GM19023 (cell line): ENCODE data around the gene NRIP1.
"Not testable (repeated sequence)": the region's sequence is repeated elsewhere in the genome, so short reads cannot be mapped to it uniquely, and the experiment has no call there.

Experiments
- ATAC-seq: cut with Tn5 transposase; IDR thresholded peaks from one replicate; pipeline ENCODE4 v1.9.1; 2021; ENCODE audit warnings: mild to moderate bottlenecking, moderate library complexity; ENCODE audit not compliant: unreplicated experiment

NRIP1 gene

DNA sequence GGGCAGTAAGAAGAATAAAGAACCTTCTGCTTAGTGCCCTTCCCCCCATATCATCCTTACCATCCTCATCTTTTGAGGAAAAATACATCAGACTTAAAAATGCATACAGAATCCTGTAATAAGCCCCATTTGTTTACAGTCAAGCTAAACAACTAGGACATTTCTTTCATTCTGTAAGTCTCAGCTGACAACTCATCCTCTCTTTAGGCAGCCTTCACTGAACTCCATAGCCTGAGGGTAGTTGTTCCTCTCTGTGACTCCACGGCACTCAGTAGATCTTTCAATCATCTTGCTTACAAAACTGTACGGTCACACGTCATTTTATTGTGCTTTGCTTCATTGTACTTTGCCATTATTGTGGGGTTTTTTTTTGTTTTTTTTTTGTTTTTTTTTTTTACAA lies 82.5 kb downstream of the NRIP1 start:
- ATAC-seq = no peak

DNA sequence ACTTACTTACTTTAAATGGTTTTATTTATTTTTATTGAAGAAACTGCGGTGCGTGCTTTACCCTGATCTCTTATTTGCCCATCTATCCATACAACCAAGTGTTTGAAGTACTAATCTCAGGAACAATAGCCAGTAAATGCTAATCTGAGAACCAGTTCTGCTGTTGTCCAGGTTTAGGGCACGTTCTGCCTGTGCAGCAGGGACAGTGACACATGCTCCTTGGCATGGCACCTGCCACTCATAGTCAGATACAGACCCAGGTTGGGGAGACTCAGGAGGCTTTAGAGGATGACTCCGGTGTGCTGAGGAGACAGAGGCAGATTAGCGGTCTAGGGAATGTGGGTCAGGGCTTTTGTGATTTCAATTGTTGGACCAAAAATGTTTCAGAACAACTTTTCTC lies 83.6 kb downstream of the NRIP1 start:
- no peak for ATAC-seq

DNA sequence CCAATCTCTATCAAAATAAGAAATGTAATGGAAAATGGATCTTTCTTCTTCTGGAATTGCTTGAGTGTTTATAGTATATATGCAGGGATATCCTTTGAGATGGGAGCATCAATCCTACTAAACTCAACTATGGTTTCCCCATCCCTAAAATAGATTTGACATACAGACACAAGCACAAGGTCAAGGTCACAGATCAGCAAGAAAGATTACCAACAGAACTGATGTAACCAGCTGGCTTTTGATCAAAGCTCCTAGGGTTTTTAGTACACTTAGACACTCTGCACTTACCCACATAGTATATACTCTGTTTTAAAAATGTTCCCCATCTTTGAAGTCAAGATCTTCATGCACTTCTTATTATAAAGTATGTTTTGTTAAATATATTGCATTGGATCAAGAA lies 85.5 kb downstream of the NRIP1 start:
- ATAC-seq = no peak

DNA sequence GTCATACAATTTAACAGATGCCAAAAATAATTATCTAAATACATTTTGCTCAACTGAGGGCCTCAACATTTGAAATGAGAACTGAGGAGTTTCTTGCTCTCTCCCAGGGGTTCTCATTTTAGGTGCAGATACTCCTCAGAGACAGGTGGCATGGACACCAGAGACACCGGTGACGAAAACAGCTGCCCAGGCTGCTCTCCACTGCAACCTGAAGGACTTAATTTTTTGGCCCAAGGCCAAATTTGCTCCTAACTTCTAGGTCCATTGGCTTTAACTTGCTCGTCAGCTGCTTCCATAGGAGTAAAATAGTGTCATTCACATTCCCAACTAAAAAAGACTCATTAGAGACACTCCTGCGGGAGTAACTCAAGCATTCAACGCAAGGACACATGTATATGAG lies 87.0 kb downstream of the NRIP1 start:
- ATAC-seq = no peak

DNA sequence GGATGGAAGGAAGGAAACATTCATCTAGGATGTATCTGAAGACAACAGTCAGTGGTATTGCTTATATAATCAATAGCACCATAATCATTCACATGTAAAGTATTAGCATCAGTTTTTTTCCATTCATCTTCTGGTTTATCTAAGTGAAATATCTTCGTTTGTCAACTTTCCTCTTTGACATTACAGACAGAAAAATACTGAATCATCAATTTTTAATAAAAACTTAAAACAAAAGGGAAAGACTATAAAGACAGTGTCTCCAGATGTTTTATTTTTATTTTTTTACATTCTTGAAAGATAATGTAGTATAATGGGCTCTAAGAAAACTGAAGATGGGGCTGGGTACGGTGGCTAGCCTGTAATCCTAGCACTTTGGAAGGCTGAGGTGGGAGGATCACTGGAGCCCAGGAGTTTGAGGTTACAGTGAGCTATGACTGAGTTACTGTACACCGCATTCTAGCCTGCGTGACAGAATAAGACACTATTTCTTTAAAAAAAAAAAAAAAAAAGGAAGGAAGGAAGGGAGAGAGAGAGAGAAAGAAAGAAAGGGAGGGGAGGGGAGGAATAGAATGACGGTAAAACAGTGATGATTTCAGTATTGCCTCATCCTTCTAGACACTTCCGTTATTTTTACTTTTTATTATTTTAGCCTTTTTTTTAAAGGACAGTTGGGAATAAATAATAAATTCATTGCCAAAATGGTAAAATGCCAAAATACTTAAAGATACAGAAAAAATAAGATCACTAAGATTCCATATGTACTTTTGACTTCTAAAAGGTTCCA lies 89.5 kb downstream of the NRIP1 start:
- no peak for ATAC-seq

DNA sequence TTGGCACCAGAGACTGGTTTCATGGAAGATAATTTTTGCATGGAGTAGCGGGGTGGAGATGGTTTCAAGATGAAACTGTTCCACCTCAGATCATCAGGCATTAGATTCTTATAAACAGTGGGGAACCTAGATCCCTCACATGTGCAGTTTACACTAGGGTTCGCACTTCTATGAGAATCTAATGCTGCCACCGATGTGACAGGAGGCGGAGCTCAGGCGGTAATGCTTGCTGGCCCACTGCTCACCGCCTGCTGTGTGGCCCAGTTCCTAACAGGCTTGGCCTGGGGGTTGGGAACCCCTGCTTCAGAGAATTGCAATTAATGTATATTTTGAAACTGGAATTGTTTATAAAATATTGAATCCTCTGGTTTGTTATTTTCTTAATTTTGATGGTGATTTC lies 92.1 kb downstream of the NRIP1 start:
- ATAC-seq = no peak

DNA sequence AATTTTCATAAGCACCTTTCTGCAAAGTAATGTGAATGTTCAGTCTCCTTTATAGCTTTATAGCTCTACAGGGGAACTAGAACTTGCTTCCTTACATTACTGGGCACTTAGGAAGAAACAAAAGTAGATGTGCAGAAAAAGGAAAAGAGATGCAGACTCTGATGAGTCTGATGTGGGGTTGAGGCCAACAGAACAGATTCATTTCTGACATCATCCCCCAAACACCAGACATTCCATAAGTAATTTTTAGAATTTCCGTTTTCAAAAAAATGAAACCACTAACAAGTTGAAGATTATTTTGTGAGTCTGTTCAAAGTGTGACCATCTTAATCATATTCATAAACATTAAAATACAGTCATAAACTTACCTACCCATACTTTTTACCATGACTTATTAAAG lies 96.0 kb downstream of the NRIP1 start:
- no peak for ATAC-seq

DNA sequence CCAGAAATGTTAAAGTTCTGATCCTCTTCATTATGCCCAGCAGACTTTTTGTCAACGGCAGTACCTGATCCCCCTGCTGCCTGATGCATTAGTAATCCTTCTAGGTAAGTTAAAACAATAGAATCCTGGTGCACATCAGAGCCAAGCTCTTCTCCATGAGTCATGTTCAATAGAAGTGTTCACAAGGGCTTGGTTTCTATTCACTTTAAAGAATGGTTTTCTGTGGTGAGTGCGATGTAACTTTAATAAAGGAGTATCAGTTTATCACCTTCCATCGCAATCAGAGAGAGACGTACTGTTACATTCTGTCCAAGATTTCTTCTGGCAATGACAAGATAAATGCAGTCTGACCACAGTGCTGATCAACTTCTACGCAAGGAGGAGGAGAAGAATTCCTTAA lies 96.8 kb downstream of the NRIP1 start:
- ATAC-seq = no peak

DNA sequence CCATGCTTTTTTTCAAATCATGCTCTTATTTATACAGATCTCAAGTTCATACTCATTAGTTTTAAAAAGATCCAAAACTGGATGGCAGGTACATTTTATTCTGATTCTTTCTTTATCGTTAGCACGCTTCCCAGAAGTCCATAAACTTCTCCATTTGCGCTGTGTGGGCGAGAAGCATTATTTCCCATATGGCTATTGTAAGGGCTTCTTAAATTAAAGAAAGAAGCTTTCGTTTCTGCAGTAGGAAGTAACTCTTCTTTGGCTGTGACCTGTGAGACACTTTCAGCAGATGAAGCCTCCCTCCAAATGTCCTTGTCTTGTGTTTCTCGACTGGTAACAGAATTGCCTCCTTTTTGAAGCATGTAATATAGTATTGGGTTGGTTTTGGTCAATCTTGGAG lies 100.2 kb downstream of the NRIP1 start:
- ATAC-seq = no peak

DNA sequence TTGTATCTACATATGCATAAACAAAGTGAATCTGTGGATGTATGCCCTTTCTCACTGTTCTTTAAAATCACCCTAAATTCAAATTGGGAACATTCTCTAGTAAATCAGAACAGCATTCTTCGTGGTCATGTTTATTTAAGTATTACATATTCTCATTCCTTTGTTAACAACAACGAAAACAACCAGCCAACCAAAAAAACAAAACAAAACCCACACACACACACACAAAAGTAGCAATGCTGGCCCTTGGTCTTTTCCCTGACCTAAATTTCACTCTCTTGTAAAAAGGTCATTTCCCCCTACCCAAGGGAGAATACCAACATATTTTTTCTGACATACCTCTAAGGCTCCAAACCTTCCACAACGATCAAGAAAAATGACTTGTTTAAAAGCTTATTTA lies 102.6 kb downstream of the NRIP1 start:
- no peak for ATAC-seq

DNA sequence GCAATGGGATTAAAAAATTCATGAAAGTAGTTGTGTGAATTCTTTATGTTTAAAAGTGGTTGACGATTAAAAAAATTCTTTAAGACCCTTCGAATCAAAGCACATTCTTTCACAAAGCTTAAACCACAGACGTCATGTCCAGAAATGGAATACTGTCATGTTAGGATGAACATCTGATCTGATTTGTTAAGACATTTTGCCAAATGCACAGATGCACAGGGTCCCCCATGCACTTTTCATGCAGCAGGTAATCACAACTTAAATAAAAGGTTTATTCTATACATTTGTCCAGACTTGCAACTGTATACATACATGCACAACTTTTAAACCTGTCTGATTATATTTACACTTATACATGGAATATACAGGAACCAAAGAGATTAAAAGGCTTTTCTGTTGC lies 103.3 kb downstream of the NRIP1 start:
- ATAC-seq = no peak

DNA sequence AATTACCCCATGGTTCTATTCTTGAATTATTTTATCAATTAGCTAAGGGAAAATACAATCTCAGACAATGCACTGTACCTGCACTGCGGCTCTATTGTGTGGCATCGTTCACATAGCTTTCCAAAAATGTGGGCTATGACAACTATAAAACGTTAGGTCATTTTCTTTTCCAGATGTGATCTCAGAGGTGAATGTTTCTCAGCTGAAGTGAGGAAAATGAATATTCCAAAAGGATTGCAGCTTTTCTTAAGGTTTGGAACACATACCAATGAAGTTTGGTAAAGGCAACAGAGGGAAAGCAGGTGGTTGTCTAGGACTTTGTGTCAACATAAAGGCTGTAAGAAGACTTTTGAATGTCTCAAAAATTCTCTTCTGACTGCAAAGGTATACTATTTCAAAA lies 105.5 kb downstream of the NRIP1 start:
- no peak for ATAC-seq

DNA sequence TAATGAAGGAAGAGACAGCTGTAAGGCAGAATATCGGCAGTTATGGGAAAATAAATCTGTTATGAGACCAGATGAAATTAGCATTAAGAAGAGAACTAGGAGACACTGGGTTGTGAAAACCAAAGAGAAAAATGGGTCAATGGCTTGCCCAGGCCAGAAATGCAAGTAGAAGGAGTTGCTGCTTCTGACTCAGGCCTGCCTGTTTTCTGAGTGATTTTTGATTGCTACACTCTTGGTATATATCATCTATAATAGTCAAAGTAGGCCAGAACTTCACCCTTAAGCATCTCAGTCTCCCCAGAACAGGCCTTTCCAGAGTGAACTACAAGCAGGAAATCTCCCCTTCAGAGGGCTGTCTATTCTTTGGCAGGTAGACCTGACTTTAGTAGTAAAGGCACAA lies 107.0 kb downstream of the NRIP1 start:
- no peak for ATAC-seq

DNA sequence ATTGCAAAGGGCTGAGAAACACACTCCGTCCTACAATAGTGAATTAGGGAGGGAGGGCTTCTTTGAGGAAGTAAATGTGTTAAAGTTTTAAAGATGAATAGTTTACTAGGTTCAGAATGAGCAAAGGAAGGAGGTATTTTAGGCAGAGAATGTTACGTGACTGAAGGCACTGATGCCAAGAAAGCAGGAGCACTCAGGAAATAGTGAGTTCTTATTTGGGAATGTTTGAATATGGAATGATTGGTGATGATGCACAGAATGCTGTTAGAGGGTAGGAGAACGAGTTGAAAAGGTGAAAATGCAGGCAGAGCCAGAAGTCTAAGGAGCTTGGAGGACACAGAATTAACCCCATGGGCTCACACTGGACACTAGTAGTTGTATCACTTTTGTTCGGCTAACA lies 108.0 kb downstream of the NRIP1 start:
- no peak for ATAC-seq

DNA sequence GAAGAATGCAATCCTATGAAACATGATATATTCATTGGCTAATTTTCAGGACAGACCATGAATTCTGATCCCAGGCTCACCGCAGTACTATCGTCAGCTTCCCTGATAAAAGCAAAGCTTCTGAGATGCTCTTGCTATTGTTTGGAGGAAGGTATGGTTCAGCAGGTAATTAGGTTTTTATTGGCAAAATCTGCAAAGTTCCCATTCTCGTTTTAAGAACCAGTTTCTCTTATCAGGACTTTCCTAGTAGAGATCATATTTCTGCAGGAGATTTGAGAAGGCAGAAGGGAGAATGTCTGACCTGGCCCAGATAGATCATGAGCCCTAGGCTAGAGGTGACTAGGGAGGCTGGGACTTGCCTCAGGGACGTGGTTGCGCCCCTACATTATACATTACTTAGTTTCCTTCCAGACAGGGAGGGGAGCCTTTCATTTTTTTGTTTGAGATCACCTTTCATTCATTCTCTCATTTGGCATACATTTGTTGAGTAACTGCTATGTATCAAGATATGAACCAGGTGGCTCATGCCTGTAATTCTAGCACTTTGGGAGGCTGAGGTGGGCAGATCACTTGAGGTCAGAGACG lies 108.8 kb downstream of the NRIP1 start:
- ATAC-seq = no peak

DNA sequence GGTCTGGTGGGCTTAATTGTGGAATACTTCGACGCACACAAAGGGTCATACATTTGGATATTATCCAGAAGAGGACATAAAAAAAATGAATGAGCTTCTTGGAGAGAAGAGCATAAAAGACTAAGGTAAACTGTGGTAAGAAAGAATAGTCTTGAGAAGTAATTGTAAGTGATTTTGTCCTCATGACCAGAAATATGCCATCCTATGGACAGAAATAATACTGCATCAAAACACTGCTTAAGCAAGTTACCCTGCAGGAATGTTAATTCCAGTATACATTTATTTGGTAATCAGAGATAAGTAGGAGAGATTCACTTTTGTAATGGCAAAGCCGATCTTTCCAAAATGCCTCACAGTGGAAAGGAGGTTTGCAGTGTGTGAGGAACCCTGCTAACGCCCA lies 111.9 kb downstream of the NRIP1 start:
- ATAC-seq = no peak

DNA sequence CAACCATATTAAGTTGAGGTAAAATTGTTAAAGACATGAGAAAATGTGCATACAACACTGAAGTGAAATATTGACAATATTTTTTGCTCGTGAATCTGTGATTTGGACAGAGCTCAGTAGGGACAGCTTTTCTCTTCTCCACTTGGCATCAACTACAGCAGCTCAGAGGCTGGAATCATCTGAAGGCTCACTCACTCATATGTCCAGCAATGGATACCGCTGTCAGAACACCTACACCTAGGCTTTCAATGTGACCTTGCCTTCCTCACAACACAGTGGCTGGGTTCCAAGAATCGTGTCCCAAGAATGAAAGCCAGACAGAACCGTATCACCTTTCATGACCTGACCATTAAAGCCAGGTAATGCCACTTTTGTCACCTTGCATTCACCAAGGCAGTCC lies 115.2 kb downstream of the NRIP1 start:
- ATAC-seq = no peak

DNA sequence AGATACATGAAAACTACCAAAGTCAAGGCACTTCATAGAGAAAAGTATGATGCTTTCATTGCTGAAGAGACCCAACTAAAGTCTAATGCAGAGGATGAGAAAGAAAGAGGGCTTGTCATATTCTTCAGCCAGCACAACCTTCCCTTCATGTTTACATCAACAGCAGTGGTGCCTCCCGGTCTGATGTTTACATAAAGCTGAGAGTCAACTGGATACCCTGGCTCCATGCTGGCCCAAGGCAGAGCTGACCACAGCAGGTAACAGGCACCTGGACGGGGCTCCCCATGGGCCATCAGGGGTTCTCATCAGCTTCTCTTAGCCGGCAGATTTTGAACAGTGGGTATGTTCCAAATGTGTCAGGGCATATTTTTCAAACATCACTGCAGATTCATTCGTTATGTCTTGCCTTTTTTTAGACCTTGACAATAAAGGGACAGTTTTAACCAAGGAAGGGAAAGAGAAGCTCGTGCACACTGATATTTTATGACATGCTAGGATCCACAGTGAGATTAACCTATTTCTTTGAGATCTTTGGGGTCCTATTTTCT lies 117.1 kb downstream of the NRIP1 start:
- ATAC-seq = no peak

DNA sequence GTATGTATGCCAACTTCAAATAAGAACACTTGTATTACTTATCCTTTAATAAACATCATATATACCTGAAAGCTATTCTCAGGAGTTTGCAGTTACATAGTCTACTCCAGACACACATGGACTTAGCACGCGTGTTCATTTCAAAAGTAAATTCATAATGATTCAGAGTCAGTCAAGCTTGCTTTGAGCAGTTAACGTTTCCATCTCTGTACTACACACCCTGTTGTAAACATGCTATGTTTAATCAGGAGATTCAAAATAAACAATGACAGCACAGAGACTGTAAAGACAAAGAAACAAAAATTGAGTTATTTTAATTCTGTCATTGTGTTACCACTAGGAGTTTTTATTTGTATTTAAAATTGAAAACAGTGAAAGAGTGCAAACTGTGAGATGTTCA lies 119.6 kb downstream of the NRIP1 start:
- ATAC-seq = no peak

DNA sequence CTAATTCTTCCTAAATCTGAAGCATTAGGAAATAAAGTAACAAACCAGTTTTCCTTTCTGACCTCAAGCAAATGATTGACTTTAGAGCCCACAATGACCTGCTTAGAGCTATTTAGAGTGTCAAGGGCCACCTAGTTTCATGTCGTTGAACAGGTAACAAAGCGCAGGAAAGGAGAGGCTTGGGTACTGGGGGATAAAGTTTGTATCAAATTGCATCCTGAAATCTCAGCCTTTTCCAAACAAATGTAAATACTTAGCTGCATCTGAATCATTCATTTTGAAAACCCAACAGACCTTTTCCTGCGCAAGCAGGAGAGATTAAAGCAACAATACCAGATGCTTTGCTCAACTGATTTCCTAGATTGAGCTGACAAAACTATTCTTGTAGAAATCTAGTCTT lies 121.2 kb downstream of the NRIP1 start:
- no peak for ATAC-seq

DNA sequence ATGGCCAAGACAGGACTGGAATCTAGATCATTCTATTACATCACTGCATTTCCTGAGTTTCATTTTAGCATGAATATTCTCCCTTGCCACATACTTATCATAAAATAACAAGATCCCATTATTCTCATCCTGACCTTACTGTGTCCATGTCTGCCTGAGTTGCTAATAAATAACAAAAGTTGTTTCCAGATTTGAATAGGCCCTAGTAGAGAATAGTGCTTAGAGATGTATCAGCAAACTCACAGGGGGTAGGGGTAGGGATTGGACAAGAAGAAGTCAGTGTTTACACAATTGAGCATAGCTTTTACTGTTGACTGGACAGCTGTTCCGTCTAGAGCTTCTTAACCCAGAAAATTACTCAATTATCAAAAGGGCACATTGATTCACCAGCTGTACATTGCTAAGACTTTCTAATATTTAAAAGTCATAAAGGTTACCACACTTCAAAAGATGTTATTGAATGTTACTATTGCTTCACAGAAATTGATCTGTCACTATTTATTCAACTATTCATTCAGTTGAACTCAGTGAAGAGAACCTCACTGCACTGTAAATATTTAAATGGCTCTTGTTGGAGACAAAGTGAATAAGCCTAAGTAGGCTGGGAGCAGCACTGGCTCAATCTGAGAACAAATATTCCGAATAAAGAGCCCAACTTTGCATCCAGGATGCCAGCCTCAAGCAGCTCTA lies 121.9 kb downstream of the NRIP1 start:
- no peak for ATAC-seq

DNA sequence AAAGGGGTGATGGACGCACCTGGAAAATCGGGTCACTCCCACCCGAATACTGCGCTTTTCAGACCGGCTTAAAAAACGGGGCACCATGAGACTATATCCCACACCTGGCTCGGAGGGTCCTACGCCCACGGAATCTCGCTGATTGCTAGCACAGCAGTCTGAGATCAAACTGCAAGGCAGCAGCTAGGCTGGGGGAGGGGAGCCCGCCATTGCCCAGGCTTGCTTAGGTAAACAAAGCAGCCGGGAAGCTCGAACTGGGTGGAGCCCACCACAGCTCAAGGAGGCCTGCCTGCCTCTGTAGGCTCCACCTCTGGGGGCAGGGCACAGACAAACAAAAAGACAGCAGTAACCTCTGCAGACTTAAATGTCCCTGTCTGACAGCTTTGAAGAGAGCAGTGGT lies 137.5 kb downstream of the NRIP1 start:
- not testable (repeated sequence) for ATAC-seq
